ENCODE data around the gene CEP85L.

Gene CEP85L

DNA sequence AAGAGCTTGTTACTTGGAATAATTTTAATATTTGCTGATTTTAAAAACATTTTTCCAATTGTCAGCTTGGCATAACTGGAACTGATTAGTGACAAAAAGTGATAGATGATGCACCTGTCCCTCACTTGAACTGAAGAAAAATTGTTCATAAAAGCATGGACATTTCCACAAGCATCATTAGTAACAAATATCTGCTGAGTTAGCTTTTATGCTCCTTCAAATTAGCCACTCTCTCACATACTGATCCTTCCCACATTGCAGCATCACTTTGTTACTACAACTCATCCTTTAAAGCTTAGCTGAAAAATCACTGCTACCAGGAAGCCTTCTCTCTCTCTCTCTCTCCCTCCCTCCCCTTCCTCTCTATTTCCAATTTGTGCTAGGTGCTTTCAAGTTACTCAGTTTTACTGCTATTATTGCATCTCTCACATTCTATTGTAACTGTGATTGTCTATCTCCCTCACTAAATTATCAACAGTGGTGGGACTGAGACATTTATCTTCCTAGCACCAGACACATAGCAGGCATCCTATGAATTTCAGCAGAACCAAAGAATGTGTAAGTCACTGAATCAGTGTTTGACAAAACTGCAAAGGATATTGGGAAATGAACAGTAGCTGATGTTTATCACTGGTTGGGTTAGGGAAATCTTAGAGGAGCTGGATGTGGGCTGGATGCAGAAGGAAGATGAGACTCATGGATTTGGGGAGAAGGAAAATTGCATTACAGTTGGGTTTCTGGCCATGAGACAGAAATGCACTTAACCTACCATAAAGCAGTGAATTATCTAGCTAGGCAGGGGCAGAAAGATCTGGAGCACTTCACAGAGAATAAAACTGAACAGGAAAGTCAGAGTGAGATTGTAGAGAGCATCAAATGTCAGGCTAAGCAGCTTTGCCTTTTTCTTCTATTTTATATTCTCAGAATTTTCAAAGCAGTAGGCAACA, 231.7 kb downstream of the CEP85L start:
- DNase-seq (ENCODE audit: low read depth), result no peak
- TF ChIP-seq, protein P1, sequence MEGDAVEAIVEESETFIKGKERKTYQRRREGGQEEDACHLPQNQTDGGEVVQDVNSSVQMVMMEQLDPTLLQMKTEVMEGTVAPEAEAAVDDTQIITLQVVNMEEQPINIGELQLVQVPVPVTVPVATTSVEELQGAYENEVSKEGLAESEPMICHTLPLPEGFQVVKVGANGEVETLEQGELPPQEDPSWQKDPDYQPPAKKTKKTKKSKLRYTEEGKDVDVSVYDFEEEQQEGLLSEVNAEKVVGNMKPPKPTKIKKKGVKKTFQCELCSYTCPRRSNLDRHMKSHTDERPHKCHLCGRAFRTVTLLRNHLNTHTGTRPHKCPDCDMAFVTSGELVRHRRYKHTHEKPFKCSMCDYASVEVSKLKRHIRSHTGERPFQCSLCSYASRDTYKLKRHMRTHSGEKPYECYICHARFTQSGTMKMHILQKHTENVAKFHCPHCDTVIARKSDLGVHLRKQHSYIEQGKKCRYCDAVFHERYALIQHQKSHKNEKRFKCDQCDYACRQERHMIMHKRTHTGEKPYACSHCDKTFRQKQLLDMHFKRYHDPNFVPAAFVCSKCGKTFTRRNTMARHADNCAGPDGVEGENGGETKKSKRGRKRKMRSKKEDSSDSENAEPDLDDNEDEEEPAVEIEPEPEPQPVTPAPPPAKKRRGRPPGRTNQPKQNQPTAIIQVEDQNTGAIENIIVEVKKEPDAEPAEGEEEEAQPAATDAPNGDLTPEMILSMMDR (conservative IDR thresholded peaks at IDR 0.05; ENCODE audit: low read depth, low read length), result no peak

More for the DNA sequence above, 231.7 kb downstream of the CEP85L start:
- no peak overlapping the region for H3K4me3 ChIP-seq (ENCODE audit: low read length)
